Posterior vena cava (tissue), 2 donors: ENCODE data around the gene NGRN. TPM values are rescaled to one million over a fixed set of nuclear protein-coding genes. Genes with fewer than 3 reads are reported as not detected.
A peak's percentile ranks its signal among the peaks of the same experiment; 100 is the strongest.
"Not testable (repeated sequence)": the region's sequence is repeated elsewhere in the genome, so short reads cannot be mapped to it uniquely, and the experiment has no call there.

Experiments
- DNase-seq: peaks from one replicate; pipeline ENCODE4 v3.0.0-alpha.2; 2020; ENCODE audit warnings: low spot score
- intact Hi-C, 2 donors: fragments of 100-400 bp; cut with DNase I; formaldehyde crosslinking; loops; one replicate each; pipeline versions ENCODE4 v1.14.1 to v1.14.2; 2022 to 2023
- total RNA-seq, 2 donors: library from RNA; stranded (reverse); fragmentation: NEBNext Ultra II Directional; extraction: Animal tissue kit (Norgen Biotek cat#: 25700); gene quantifications; one replicate each; pipeline ENCODE4 v1.2.1, GENCODE V29; 2021
- donor health status: DM: yes; HTN: yes; CAD: no.
- donor health status: DM: yes; HTN: yes; CAD: no.

Gene NGRN
- total RNA-seq, 2 donors from 2014 or later, result 81.6 to 89.7 TPM

- peak; percentile 35 for DNase-seq
- intact Hi-C loops, result no loop called here
Observed at GRCh38 chr15:90264671-90265070, 801 bp upstream of the NGRN start.

- DNase-seq, result no peak
- intact Hi-C loops, result no loop called here
Observed at GRCh38 chr15:90266061-90266431, 574 bp downstream of the NGRN start.

GRCh38 chr15:90266485-90266884 is 1.0 kb downstream of the NGRN start:
- intact Hi-C loops, result no loop called here
- DNase-seq, result no peak

- DNase-seq, result no peak
- intact Hi-C loops, result no loop called here
Observed at GRCh38 chr15:90268415-90268814, 2.9 kb downstream of the NGRN start.

GRCh38 chr15:90270502-90271150 is 5.2 kb downstream of the NGRN start:
- DNase-seq, result no peak
- intact Hi-C loops, result no loop called here

- intact Hi-C loops, result no loop called here
- DNase-seq, result no peak
Observed at GRCh38 chr15:90271459-90272166, 6.1 kb downstream of the NGRN start.

DNA sequence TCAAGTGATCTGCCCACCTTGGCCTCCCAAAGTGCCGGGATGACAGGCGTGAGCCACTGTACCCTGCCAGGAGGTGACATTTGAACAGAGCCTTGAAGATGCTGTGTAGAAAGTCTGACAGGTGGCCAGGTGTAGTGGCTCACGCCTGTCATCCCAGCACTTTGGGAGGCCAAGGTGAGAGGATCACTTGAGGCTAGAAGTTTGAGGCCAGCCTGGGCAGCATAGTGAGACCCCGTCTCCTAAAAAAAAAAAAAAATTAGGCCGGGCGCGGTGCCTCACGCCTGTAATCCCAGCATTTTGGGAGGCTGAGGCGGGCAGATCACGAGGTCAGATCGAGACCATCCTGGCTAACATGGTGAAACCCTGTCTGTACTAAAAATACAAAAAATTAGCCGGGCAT is 13.0 kb downstream of the NGRN start:
- intact Hi-C loops, DNase-seq: not testable (repeated sequence)

DNA sequence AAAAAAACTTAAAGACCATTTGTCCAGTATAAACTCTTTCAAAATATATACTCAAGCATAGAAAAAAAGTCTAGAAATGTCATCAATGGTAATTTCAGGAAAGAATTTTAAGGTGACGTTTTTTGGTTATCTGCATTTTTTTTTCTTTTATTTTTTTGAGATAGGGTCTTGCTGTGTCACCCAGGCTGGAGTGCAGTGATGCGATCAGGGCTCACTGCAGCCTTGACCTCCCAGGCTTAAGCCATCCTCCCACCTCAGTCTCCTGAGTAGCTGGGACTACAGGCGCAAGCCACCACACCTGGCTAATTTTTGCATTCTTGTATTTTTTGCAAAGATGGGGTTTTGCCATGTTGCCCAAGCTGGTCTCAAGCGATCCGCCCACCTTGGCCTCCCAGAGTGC is 15.3 kb downstream of the NGRN start:
- intact Hi-C loops, DNase-seq: not testable (repeated sequence)

GRCh38 chr15:90281637-90282036 is 16.2 kb downstream of the NGRN start:
- DNase-seq, result not testable (repeated sequence)
- intact Hi-C loops, result loop anchor here in 1 of 2 donors (2.0 kb wide), 1 partner anchor 29 kb away; no protein-coding TSS in a partner anchor

DNA sequence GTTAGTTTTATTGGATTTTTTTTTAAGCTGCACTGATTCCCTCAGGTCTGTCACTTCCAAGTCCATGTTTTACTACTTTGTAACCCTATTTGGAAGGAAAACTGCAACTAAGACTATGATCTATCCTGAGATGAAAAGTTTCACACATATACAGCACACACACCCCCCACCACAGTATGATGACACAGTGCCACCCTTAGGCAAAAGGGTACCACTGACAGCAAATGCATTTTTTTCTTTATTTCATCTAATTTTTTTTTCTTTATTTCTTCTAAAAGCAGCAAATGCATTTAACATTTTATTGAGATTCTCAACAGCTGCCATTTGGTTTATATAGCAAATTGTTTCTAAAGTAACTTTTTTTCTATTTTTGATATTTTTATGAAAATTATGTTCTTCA is 21.2 kb downstream of the NGRN start:
- no peak for DNase-seq

DNA sequence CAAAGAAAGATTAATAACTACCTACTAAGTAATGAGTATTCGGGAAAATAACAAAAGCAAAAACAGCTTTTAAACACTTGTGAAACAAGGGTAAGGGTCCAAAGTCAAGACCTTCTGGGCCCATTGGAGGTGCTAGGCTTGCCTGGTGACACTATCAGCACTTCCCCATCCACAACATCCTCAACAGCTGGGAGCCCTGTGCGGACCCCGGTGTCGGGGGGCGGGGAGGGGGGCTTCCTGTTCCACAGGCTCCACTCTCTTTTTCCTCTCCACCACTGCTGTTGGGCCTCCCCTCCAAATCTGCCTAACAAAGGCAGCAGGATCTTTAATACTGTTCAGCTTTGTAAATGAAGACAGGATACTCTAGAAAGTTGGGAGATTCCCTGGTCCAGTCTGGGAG is 21.6 kb downstream of the NGRN start:
- intact Hi-C loops, result no loop called here
- no peak for DNase-seq

More for the DNA sequence above, 21.2 kb downstream of the NGRN start:
- intact Hi-C loops, result no loop called here

- intact Hi-C loops, result no loop called here
- DNase-seq, result no peak
Observed at GRCh38 chr15:90287946-90288345, 22.5 kb downstream of the NGRN start.

GRCh38 chr15:90291679-90292356 is 26.3 kb downstream of the NGRN start:
- intact Hi-C loops, result no loop called here
- no peak for DNase-seq

- DNase-seq, result peak; percentile 87
- intact Hi-C loops, result not testable (repeated sequence)
Observed at GRCh38 chr15:90293040-90293810, 27.8 kb downstream of the NGRN start.

DNA sequence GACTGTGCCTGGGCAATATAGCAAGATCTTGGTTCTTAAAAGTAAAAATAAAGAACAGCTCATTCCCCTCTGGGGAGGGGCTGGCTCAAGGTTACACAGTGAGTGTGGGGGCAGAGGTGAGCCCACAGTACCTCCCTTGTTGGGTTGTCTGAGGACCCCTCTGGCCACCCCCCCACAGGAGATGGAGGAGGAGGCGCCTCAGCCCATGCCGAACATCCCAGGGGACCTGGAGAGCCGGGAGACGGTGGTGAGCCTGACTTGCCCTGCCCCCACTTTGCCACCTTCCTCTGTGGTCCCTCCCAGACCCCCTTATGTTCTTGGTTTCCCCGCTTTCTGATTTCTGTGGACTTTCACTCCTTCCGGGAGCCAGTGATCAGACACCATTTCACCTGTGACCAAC is 28.7 kb downstream of the NGRN start:
- intact Hi-C loops, result no loop called here
- peak; percentile 54 for DNase-seq

DNA sequence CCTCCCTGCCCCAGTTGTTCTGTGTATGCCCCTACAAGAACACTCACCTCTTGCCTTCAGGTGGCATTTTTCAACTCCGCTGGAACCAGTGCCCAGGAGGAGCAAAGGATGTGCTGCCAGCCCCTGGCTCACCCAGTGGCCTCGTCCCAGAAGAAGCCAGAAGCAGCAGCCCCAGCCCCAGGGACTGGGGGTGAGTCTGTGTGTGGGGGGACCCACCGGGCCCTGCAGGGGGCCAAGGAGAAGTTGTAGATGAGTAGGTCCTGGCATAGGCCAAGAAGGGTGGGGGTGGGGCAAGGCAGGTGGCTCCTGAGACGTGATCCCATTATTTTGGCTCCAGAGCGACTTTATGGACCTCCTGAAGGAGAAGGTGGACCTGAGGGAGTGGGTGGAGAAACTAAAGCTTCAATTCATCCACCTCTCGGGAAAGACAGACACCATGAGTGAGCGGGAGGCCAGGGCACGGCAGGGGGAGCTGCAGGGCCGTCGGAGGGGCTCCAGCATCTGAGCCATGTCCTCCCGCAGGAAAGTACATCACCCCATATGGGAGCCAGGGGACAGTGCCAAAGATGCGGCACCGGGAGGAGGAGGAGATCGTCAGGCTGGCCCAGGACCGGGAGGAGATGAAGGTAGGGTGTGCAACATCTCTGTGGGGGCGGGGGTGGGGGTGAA is 29.3 kb downstream of the NGRN start:
- peak; percentile 66 for DNase-seq
- intact Hi-C loops, result no loop called here

- intact Hi-C loops, result no loop called here
- peak; percentile 76 for DNase-seq
Observed at GRCh38 chr15:90295270-90295648, 29.8 kb downstream of the NGRN start.

- intact Hi-C loops, DNase-seq: not testable (repeated sequence)
Observed at GRCh38 chr15:90296316-90296884, 30.9 kb downstream of the NGRN start.

DNA sequence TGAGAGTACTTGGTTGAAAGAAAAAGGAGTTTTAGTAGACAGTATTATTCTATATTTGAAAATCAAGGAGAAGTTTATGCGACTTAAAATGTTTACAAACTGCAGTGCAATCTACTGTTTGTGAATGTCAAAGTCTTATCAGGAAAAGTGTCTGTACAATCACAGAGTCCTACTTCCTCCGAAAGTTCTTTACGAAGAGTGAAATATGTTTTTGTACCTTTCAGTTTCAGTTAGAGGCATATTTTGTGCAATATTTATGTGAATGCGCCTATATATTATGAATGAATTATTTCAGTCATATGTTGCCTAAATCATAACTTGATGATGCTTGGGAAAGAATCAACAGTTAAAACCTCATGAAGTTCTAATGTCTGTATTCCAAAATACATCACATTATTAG is 31.5 kb downstream of the NGRN start:
- intact Hi-C loops, result no loop called here
- DNase-seq, result no peak
